ENCODE measurements around the gene KCNQ5.

DNA sequence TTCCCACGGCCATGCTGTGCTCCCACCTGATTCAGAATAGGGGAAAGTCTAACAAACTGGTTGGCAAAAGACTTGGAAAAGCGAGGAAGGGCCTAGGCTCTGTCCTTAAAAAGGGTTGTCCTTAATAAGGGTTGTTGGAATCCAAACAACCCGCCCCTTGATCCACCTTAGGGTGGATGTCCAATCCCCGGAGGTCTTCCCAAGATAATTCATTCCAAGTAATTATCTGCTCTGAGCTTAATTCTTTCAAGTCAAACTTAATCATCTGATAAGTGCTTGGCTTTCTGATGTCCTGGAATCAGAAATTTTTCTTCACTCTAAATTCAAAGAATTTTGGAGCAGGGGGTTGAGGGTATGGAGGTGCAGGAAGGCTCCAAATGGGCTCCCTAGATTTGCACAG is 603.5 kb downstream of the KCNQ5 start, which contains the start of gene KHDC1L:
- no peak for TF ChIP-seq ZFP69B (tag by site-specific recombination; IDR thresholded peaks at IDR 0.05)
- TF ChIP-seq, protein P1, sequence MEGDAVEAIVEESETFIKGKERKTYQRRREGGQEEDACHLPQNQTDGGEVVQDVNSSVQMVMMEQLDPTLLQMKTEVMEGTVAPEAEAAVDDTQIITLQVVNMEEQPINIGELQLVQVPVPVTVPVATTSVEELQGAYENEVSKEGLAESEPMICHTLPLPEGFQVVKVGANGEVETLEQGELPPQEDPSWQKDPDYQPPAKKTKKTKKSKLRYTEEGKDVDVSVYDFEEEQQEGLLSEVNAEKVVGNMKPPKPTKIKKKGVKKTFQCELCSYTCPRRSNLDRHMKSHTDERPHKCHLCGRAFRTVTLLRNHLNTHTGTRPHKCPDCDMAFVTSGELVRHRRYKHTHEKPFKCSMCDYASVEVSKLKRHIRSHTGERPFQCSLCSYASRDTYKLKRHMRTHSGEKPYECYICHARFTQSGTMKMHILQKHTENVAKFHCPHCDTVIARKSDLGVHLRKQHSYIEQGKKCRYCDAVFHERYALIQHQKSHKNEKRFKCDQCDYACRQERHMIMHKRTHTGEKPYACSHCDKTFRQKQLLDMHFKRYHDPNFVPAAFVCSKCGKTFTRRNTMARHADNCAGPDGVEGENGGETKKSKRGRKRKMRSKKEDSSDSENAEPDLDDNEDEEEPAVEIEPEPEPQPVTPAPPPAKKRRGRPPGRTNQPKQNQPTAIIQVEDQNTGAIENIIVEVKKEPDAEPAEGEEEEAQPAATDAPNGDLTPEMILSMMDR (tag by site-specific recombination; IDR thresholded peaks at IDR 0.05): no peak
- no peak for TF ChIP-seq ZBTB17 (tag by site-specific recombination; IDR thresholded peaks at IDR 0.05)
- no peak for TF ChIP-seq ZNF138 (tag by site-specific recombination; IDR thresholded peaks at IDR 0.05; ENCODE audit: borderline replicate concordance)
- no peak for TF ChIP-seq ZNF148 (tag by site-specific recombination; IDR thresholded peaks at IDR 0.05; ENCODE audit: borderline replicate concordance)
- no peak for TF ChIP-seq ZNF747 (tag by site-specific recombination; IDR thresholded peaks at IDR 0.05)
- TF ChIP-seq ZNF274 (IDR thresholded peaks at IDR 0.05; ENCODE audit: low read length): no peak
- TF ChIP-seq ZNF274 (tag by site-specific recombination; IDR thresholded peaks at IDR 0.05; ENCODE audit: borderline replicate concordance): no peak

All from HEK293 (cell line).